NT2/D1 (cell line): ENCODE data around the gene HAUS7.

ENCODE experiments used
- SUZ12 ChIP-seq: IDR thresholded peaks from 2 replicates; pipeline ENCODE4 v1.6.1; 2011; ENCODE audit not compliant: insufficient read length, insufficient read depth; ENCODE audit errors: extremely low read depth
- YY1 ChIP-seq: IDR thresholded peaks from 2 replicates; pipeline ENCODE4 v1.6.1; 2011; ENCODE audit not compliant: insufficient read length, insufficient read depth
- ZNF274 ChIP-seq: IDR thresholded peaks from 2 replicates; pipeline ENCODE4 v1.6.1; 2011; ENCODE audit warnings: mild to moderate bottlenecking, low read depth, low read length

- no peak for TF ChIP-seq ZNF274
- TF ChIP-seq YY1, result no peak
- TF ChIP-seq SUZ12, result no peak
Measured at GRCh38 chrX:153401133-153401764, 69.1 kb downstream of the HAUS7 start, which contains the start of gene PNMA6E.
